Progenitor cell of endocrine pancreas (in vitro differentiated cells): ENCODE data around the gene TIMP2. TPM values are rescaled to one million over a fixed set of nuclear protein-coding genes. Genes with fewer than 3 reads are reported as not detected.
A peak's percentile ranks its signal among the peaks of the same experiment; 100 is the strongest.

ENCODE experiments used
- DNase-seq: peaks from one replicate; pipeline ENCODE4 v3.0.0; 2021; ENCODE audit warnings: low spot score; ENCODE audit not compliant: unreplicated experiment
- H3K27ac Mint-ChIP-seq: 2 replicates; pipeline ENCODE4 v1.8.0; 2021; ENCODE audit warnings: mild to moderate bottlenecking, moderate library complexity, mixed read lengths
- H3K27me3 Mint-ChIP-seq: 2 replicates; pipeline ENCODE4 v1.8.0; 2021; ENCODE audit warnings: mixed read lengths
- H3K36me3 Mint-ChIP-seq: 2 replicates; pipeline ENCODE4 v1.8.0; 2022; ENCODE audit warnings: mixed read lengths; ENCODE audit not compliant: insufficient read depth
- H3K4me1 Mint-ChIP-seq: 2 replicates; pipeline ENCODE4 v1.8.0; 2021; ENCODE audit warnings: low read depth, mixed read lengths
- H3K4me3 Mint-ChIP-seq: 2 replicates; pipeline ENCODE4 v1.8.0; 2021; ENCODE audit warnings: low read depth, mild to moderate bottlenecking, moderate library complexity, mixed read lengths
- H3K9me3 Mint-ChIP-seq: 2 replicates; pipeline ENCODE4 v1.8.0; 2021; ENCODE audit warnings: low read depth, mixed read lengths
- CTCF ChIP-seq: fragments of 200-600 bp; sonication (generic); IDR thresholded peaks from one replicate; pipeline ENCODE4 v1.5.0; 2021; ENCODE audit warnings: antibody characterized with exemption, mild to moderate bottlenecking; ENCODE audit not compliant: unreplicated experiment
- total RNA-seq: library from RNA; stranded (reverse); gene quantifications from 2 replicates; pipeline ENCODE4 v1.2.1, GENCODE V29; 2021

The TIMP2 gene
- total RNA-seq, 1 donor from 2014 or later: 51.4 TPM

DNA sequence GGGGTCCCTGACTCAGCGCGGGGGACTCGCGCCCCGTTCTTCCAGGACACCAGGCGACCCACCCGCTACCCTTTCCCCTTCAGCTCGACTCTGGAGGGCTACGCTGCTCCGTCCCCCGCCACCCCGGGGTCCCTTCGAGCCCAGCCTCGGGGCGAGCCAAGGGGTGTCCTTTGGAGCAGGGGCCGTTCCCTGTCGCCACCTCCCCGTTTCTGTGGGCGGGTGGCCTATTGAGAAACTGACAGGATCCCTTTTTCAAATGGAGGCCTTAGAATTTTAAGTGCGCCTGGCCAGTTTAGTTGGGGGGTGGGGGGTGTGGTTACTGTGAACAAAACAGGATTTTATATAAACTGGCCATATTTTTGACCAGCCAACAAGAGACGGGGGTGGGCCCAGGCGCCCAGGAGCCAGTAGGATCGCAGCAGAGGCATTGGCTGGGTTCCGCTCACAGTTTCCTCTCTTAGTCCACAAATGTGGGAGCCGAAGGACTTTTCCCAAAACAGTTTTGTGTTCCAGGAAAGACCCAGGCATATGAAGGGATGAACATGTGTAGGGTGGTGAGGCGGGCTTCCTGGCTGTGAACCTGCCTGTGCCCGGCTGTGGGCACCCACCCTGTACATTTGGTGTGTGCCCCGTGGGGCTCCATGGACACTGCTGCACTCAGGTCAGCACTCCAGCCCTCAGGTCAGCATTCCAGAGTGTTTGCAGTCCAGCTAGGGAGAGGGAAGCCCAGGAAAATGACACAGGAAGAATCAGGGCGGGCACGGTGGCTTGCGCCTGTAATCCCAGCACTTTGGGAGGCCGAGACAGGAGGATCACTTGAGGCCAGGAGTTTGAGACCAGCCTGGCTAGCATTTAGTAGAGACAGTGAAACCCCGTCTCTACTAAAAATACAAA is 722 bp upstream of the TIMP2 start:
- Mint-ChIP-seq H3K27me3 (peaks cover 10% of the 10 kb centered on the region), H3K9me3 (no peaks in the 10 kb centered on the region), H3K4me1 (peaks cover 18% of the 10 kb centered on the region), H3K36me3 (no peaks in the 10 kb centered on the region), H3K4me3 (peak overlapping the region; percentile 64), H3K27ac (peak overlapping the region; percentile 80)
- DNase-seq: no peak
- TF ChIP-seq CTCF: no peak

GRCh38 chr17:78924481-78925151 is 571 bp downstream of the TIMP2 start:
- no peak for TF ChIP-seq CTCF
- H3K9me3 Mint-ChIP-seq: no peaks in the 10 kb centered on the region
- peak overlapping the region; percentile 80 for H3K4me3 Mint-ChIP-seq
- DNase-seq: no peak
- H3K4me1 Mint-ChIP-seq: peaks cover 28% of the 10 kb centered on the region
- peak overlapping the region; percentile 77 for H3K27ac Mint-ChIP-seq
- peaks cover 10% of the 10 kb centered on the region for H3K27me3 Mint-ChIP-seq
- no peaks in the 10 kb centered on the region for H3K36me3 Mint-ChIP-seq

DNA sequence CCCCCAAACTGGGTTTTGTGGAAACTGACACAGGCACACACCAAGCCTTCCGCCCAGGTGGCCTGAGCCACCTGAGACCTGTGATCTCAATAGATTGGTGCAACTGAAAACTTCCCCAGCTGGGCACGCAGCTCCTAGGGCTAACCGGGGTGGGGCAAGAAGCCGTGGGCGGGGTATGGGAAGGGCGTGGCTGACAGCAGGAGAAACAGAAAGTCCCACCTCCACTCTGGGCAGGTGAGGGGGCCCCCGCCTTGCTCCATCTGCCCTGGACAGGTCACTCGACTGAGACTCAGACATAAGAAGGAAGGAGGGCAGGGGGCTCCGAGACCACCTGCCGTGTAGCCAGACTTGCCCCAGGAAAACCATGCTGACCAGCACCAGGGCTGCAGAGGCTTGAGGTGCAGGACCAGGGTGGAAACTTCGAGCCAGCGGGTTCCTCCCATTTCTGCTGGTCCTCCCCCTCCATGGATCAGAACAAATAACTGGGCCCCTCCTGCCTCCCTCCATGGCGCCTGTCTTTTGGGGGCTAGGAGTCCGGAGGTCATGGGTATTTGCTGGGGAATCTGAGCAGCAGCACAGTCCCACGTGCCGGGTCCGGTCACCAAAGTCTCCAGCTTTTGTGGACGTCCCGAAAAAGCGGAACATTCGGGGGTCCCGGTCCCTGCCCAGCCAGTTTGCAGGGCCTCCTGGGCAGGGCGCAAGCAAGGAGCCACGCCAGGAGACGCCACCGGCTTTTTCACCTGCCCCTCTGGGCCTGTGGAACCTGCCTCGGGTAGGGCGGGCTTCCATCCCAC is 1.3 kb downstream of the TIMP2 start:
- TF ChIP-seq CTCF: no peak
- H3K4me3 Mint-ChIP-seq: peak overlapping the region; percentile 80
- peak; percentile 34 for DNase-seq
- H3K4me1 Mint-ChIP-seq: peaks cover 28% of the 10 kb centered on the region
- no peaks in the 10 kb centered on the region for H3K9me3 Mint-ChIP-seq
- peaks cover 10% of the 10 kb centered on the region for H3K27me3 Mint-ChIP-seq
- H3K36me3 Mint-ChIP-seq: no peaks in the 10 kb centered on the region
- H3K27ac Mint-ChIP-seq: peak overlapping the region; percentile 80

DNA sequence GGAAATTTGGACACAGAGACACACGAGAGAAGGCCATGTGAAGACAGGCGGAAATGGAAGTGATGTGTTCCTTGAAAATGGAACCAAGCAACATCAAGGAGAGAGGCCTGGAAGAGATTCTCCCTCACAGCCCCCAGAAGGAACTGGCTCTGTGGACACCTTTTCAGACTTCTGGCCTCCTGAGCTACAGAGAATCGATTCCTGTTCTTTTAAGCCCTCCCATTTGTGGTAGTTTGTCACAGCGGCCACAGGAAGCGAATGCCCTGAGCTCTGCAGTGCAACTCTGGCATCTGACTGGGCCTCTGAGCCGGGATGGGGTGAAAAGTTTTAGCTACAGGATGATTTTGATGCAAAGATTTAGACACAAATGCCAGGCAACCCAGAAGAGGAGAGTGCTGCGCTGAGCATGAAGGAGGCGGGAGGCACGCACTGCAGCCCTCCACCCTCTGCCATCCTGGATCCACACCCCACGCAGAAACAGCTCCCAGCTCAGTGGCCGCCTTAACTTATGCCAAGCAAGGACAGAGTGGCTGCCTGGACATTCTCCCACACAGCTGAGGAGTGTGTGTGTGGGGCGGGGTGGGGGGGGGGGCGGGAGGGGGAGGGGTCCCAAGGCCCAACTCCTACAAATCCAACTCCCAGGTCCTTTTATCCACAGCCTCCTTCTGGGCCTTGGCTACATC is 2.2 kb downstream of the TIMP2 start:
- Mint-ChIP-seq H3K4me3 (peak overlapping the region; percentile 80), H3K27ac (peak overlapping the region; percentile 93), H3K4me1 (peaks cover 29% of the 10 kb centered on the region), H3K9me3 (no peaks in the 10 kb centered on the region), H3K27me3 (peaks cover 8% of the 10 kb centered on the region), H3K36me3 (no peaks in the 10 kb centered on the region)
- no peak for DNase-seq
- no peak for TF ChIP-seq CTCF
